Measurements from ENCODE around the gene COPA.
A peak's percentile ranks its signal among the peaks of the same experiment; 100 is the strongest.

COPA gene

GRCh38 chr1:160360227-160360695 lies 17.2 kb upstream of the COPA start:
- no peak overlapping the region for H3K27ac ChIP-seq
- H3K36me3 ChIP-seq (replicated peaks), result peaks cover 44% of the 10 kb centered on the region
- in situ Hi-C loops (cut with HindIII; ENCODE audit: low pct_ligation_motif_present, low sequenced_read_pairs), result no loop called here
- TF ChIP-seq, protein P1, sequence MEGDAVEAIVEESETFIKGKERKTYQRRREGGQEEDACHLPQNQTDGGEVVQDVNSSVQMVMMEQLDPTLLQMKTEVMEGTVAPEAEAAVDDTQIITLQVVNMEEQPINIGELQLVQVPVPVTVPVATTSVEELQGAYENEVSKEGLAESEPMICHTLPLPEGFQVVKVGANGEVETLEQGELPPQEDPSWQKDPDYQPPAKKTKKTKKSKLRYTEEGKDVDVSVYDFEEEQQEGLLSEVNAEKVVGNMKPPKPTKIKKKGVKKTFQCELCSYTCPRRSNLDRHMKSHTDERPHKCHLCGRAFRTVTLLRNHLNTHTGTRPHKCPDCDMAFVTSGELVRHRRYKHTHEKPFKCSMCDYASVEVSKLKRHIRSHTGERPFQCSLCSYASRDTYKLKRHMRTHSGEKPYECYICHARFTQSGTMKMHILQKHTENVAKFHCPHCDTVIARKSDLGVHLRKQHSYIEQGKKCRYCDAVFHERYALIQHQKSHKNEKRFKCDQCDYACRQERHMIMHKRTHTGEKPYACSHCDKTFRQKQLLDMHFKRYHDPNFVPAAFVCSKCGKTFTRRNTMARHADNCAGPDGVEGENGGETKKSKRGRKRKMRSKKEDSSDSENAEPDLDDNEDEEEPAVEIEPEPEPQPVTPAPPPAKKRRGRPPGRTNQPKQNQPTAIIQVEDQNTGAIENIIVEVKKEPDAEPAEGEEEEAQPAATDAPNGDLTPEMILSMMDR (IDR thresholded peaks at IDR 0.05; ENCODE audit: low read depth, low read length, missing control alignments), result no peak
- H3K4me3 ChIP-seq (ENCODE audit: low read depth, low read length), result no peak overlapping the region
- no peak for DNase-seq
- no peaks in the 10 kb centered on the region for H3K27me3 ChIP-seq (replicated peaks)

DNA sequence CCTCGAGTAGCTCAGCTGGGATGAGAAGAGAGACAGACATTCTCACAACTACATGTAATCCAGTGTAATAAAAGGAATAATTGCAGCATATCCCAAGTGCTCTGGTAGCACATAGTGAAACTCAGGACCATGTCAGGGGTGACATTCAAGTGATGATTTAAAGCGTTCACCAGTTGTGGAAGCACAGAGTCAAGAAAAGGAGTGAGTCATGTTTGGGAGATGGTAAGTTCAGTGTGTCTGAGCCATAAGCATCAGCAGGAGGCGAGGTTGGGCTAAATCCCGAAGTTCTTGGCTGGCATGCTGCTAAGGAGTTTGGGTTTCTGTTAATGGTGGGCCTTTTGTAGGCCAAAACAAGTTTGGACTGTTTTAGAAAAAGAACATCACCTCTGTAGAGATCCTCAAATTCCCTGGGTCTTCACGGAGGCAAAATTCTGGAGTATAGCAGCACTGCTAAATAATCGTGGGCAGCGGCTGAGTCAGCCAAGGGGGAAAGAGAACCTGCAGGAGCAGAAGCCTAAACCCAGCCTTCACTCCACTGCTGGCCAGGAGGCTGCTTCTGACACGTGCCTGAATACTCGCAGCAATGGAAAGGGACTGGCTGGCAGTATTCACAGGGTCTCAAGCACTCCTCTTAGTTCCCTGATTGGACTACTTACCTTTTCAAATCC lies 16.6 kb upstream of the COPA start:
- Histone ChIP-seq H3K36me3 (replicated peaks) (peaks cover 50% of the 10 kb centered on the region), H3K27ac (no peak overlapping the region), H3K4me3 (ENCODE audit: low read depth, low read length) (no peak overlapping the region), H3K27me3 (replicated peaks) (no peaks in the 10 kb centered on the region)
- DNase-seq, result peak; percentile 23
- TF ChIP-seq, protein P1 (IDR thresholded peaks at IDR 0.05; ENCODE audit: low read depth, low read length, missing control alignments), result no peak
- in situ Hi-C loops (cut with HindIII; ENCODE audit: low pct_ligation_motif_present, low sequenced_read_pairs), result no loop called here

GRCh38 chr1:160358073-160358472 lies 15.0 kb upstream of the COPA start:
- H3K36me3 ChIP-seq (replicated peaks), result peaks cover 65% of the 10 kb centered on the region
- no peaks in the 10 kb centered on the region for H3K27me3 ChIP-seq (replicated peaks)
- H3K27ac ChIP-seq, result no peak overlapping the region
- TF ChIP-seq, protein P1 (IDR thresholded peaks at IDR 0.05; ENCODE audit: low read depth, low read length, missing control alignments), result no peak
- in situ Hi-C loops (cut with HindIII; ENCODE audit: low pct_ligation_motif_present, low sequenced_read_pairs), result no loop called here
- DNase-seq, result no peak
- no peak overlapping the region for H3K4me3 ChIP-seq (ENCODE audit: low read depth, low read length)

DNA sequence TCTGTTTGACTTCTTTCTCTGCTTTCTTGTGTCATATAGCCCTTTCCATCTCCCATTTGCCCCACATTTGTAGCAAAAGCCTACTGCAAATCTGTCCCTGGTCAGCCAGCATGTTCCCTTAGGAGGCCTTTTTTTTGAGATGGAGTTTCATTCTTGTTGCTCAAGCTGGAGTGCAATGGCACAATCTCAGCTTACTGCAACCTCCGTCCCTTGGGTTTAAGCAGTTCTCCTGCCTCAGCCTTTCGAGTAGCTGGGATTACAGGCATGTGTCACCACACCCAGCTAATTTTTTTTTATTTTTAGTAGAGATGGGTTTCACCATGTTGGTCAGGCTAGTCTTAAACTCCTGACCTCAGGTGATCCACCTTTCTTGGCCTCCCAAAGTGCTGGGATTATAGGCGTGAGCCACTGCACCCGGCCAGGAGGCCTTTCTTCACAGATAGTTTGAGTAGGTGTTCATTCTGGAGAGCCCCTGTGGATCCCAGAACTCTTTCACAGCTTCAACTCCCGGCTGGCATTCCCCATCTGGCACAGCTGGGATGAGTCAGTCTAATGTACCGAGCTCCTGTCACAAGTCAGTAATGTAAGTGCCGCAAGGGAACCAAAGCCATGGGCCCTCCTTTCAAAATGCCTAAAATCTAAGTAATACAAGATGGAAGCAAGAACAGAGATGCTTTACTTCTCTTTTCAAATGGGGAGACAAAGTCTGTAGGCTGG lies 14.4 kb upstream of the COPA start:
- TF ChIP-seq, protein P1 (IDR thresholded peaks at IDR 0.05; ENCODE audit: low read depth, low read length, missing control alignments), result no peak
- in situ Hi-C loops (cut with HindIII; ENCODE audit: low pct_ligation_motif_present, low sequenced_read_pairs), result no loop called here

GRCh38 chr1:160354388-160354985 lies 11.4 kb upstream of the COPA start:
- in situ Hi-C loops (cut with HindIII; ENCODE audit: low pct_ligation_motif_present, low sequenced_read_pairs), result no loop called here
- H3K27ac ChIP-seq, result no peak overlapping the region
- peak; percentile 18 for DNase-seq
- no peaks in the 10 kb centered on the region for H3K27me3 ChIP-seq (replicated peaks)
- no peak overlapping the region for H3K4me3 ChIP-seq (ENCODE audit: low read depth, low read length)
- peaks cover 87% of the 10 kb centered on the region for H3K36me3 ChIP-seq (replicated peaks)
- TF ChIP-seq, protein P1 (IDR thresholded peaks at IDR 0.05; ENCODE audit: low read depth, low read length, missing control alignments), result peak; percentile 80

More for the DNA sequence above, 14.4 kb upstream of the COPA start:
- Histone ChIP-seq H3K27me3 (replicated peaks) (no peaks in the 10 kb centered on the region), H3K4me3 (ENCODE audit: low read depth, low read length) (no peak overlapping the region), H3K27ac (no peak overlapping the region), H3K36me3 (replicated peaks) (peaks cover 71% of the 10 kb centered on the region)
- DNase-seq, result no peak

All from brain microvascular endothelial cell (primary cell).